ENCODE measurements around the gene AOPEP.
"Not testable (repeated sequence)": the region's sequence is repeated elsewhere in the genome, so short reads cannot be mapped to it uniquely, and the experiment has no call there.

AOPEP gene

GRCh38 chr9:94870793-94871558, 144.5 kb downstream of the AOPEP start:
- no peak for DNase-seq (ENCODE audit: low read depth)

GRCh38 chr9:94872083-94872833, 145.8 kb downstream of the AOPEP start:
- no peak for DNase-seq (ENCODE audit: low read depth)

GRCh38 chr9:94872891-94873511, 146.5 kb downstream of the AOPEP start:
- DNase-seq (ENCODE audit: low read depth): no peak

- no peak for DNase-seq (ENCODE audit: low read depth)
Observed at GRCh38 chr9:94874316-94874715, 147.8 kb downstream of the AOPEP start.

- no peak for DNase-seq (ENCODE audit: low read depth)
Observed at GRCh38 chr9:94875300-94876020, 149.0 kb downstream of the AOPEP start.

- DNase-seq (ENCODE audit: low read depth): not testable (repeated sequence)
Observed at GRCh38 chr9:94878804-94879203, 152.3 kb downstream of the AOPEP start.

GRCh38 chr9:94879230-94879629, 152.7 kb downstream of the AOPEP start:
- no peak for DNase-seq (ENCODE audit: low read depth)

- no peak for DNase-seq (ENCODE audit: low read depth)
Observed at GRCh38 chr9:94881023-94881422, 154.5 kb downstream of the AOPEP start.

GRCh38 chr9:94881454-94881853, 155.0 kb downstream of the AOPEP start:
- no peak for DNase-seq (ENCODE audit: low read depth)

GRCh38 chr9:94881940-94882339, 155.4 kb downstream of the AOPEP start:
- DNase-seq (ENCODE audit: low read depth): no peak

- DNase-seq (ENCODE audit: low read depth): no peak
Observed at GRCh38 chr9:94882966-94883641, 156.6 kb downstream of the AOPEP start.

- no peak for DNase-seq (ENCODE audit: low read depth)
Observed at GRCh38 chr9:94885854-94886447, 159.5 kb downstream of the AOPEP start.

GRCh38 chr9:94887721-94888120, 161.2 kb downstream of the AOPEP start:
- DNase-seq (ENCODE audit: low read depth): no peak

- no peak for DNase-seq (ENCODE audit: low read depth)
Observed at GRCh38 chr9:94888775-94889174, 162.3 kb downstream of the AOPEP start.

- no peak for DNase-seq (ENCODE audit: low read depth)
Observed at GRCh38 chr9:94889628-94890027, 163.1 kb downstream of the AOPEP start.

- DNase-seq (ENCODE audit: low read depth): no peak
Observed at GRCh38 chr9:94891183-94891582, 164.7 kb downstream of the AOPEP start.

GRCh38 chr9:94892675-94893074, 166.2 kb downstream of the AOPEP start:
- DNase-seq (ENCODE audit: low read depth): no peak

- DNase-seq (ENCODE audit: low read depth): no peak
Observed at GRCh38 chr9:94894094-94894699, 167.7 kb downstream of the AOPEP start.

GRCh38 chr9:94895668-94896067, 169.2 kb downstream of the AOPEP start:
- DNase-seq (ENCODE audit: low read depth): no peak

- no peak for DNase-seq (ENCODE audit: low read depth)
Observed at GRCh38 chr9:94896512-94896911, 170.0 kb downstream of the AOPEP start.

Measured in CMK (cell line).